PFSK-1 (cell line): ENCODE measurements around the gene RHEB.

Source experiments
- FOXP2 ChIP-seq: optimal IDR thresholded peaks from 2 replicates; pipeline ENCODE3; 2011; ENCODE audit warnings: borderline replicate concordance, control low read depth, inconsistent platforms; ENCODE audit not compliant: insufficient read depth; ENCODE audit errors: extremely low read length, extremely low read depth
- POLR2AphosphoS5 ChIP-seq: IDR thresholded peaks from 2 replicates; pipeline ENCODE4 v1.6.1; 2012; ENCODE audit warnings: low read depth, mild to moderate bottlenecking, control low read depth, low read length, moderate library complexity
- REST ChIP-seq, 2 experiments: IDR thresholded peaks; 2 replicates each; pipeline versions ENCODE4 v1.6.1 to v1.8.0; 2011 to 2012; ENCODE audit warnings: low read depth in 2 of 2, low read length in 2 of 2, control low read depth in 1 of 2, inconsistent platforms in 1 of 2, mild to moderate bottlenecking in 1 of 2, moderate library complexity in 1 of 2; ENCODE audit not compliant: insufficient read depth in 1 of 2
- SIN3A ChIP-seq: IDR thresholded peaks from 2 replicates; pipeline ENCODE4 v1.6.1; 2012; ENCODE audit warnings: mild to moderate bottlenecking, low read length, moderate library complexity, borderline replicate concordance; ENCODE audit not compliant: insufficient read depth
- TAF1 ChIP-seq: IDR thresholded peaks from 2 replicates; pipeline ENCODE4 v1.6.1; 2012; ENCODE audit warnings: low read length, control low read depth, borderline replicate concordance; ENCODE audit not compliant: insufficient read depth

RHEB gene

GRCh38 chr7:151515276-151515565, 4.5 kb downstream of the RHEB start:
- no peak for TF ChIP-seq FOXP2
- TF ChIP-seq POLR2AphosphoS5 = no peak
- no peak for TF ChIP-seq TAF1
- no peak for TF ChIP-seq SIN3A
- TF ChIP-seq REST (IDR thresholded peaks at IDR 0.05; ENCODE audit: insufficient read depth in 1 of 2, low read depth in 2 of 2, low read length in 2 of 2) = no peak

GRCh38 chr7:151514461-151515275, 5.0 kb downstream of the RHEB start:
- TF ChIP-seq TAF1 = no peak
- TF ChIP-seq POLR2AphosphoS5 = no peak
- TF ChIP-seq REST (IDR thresholded peaks at IDR 0.05; ENCODE audit: insufficient read depth in 1 of 2, low read depth in 2 of 2, low read length in 2 of 2) = no peak
- TF ChIP-seq SIN3A = no peak
- TF ChIP-seq FOXP2 = no peak

GRCh38 chr7:151513133-151513532, 6.6 kb downstream of the RHEB start:
- TF ChIP-seq POLR2AphosphoS5 (no peak), TAF1 (no peak), FOXP2 (no peak), REST (IDR thresholded peaks at IDR 0.05; ENCODE audit: insufficient read depth in 1 of 2, low read depth in 2 of 2, low read length in 2 of 2) (no peak), SIN3A (no peak)

GRCh38 chr7:151512353-151512752, 7.3 kb downstream of the RHEB start:
- no peak for TF ChIP-seq POLR2AphosphoS5
- TF ChIP-seq REST (IDR thresholded peaks at IDR 0.05; ENCODE audit: insufficient read depth in 1 of 2, low read depth in 2 of 2, low read length in 2 of 2) = no peak
- TF ChIP-seq TAF1 = no peak
- no peak for TF ChIP-seq FOXP2
- TF ChIP-seq SIN3A = no peak
